GM12892 (cell line): ENCODE data around the gene INAFM1.

Source experiments
- POLR2A ChIP-seq: IDR thresholded peaks from 2 replicates; pipeline ENCODE4 v1.6.1; 2011; ENCODE audit warnings: low read depth, low read length, control low read depth
- POLR2AphosphoS5 ChIP-seq: IDR thresholded peaks from 2 replicates; pipeline ENCODE4 v1.6.1; 2011; ENCODE audit warnings: low read depth, low read length, control low read depth

GRCh38 chr19:47267350-47267759 is 7.3 kb upstream of the INAFM1 start:
- TF ChIP-seq POLR2AphosphoS5 (no peak), POLR2A (no peak)
